Right ventricle myocardium inferior (tissue), 1 donor: Measurements from ENCODE around the gene RTCB. TPM values are rescaled to one million over a fixed set of nuclear protein-coding genes. Genes with fewer than 3 reads are reported as not detected.
"Not testable (repeated sequence)": the region's sequence is repeated elsewhere in the genome, so short reads cannot be mapped to it uniquely, and the experiment has no call there.

Source experiments
- ATAC-seq: fragments of 200-7000 bp; cut with Tn5 transposase; one replicate; pipeline ENCODE4 v1.9.1; 2020; ENCODE audit warnings: mild to moderate bottlenecking, moderate library complexity
- DNase-seq: peaks from one replicate; pipeline ENCODE4 v3.0.0; 2021; ENCODE audit errors: missing footprints
- intact Hi-C: fragments of 100-400 bp; cut with DNase I; formaldehyde crosslinking; loops from one replicate; pipeline ENCODE4 v1.11.0; 2022
- total RNA-seq: library from RNA; stranded (reverse); fragmentation: NEBNext Ultra II Directional; extraction: Animal tissue kit (Norgen Biotek cat#: 25700); gene quantifications from one replicate; pipeline ENCODE4 v1.2.1, GENCODE V29; 2021
- donor health status: DM: no; HTN: yes; CAD: no; lungs with severe emphysema.

The RTCB gene
- total RNA-seq, 1 donor from 2014 or later: 37.6 TPM

- ATAC-seq (no peak), DNase-seq (no peak)
- intact Hi-C loops: no loop called here
Measured at GRCh38 chr22:32401486-32401885, 10.6 kb downstream of the RTCB start.

- intact Hi-C loops: no loop called here
- no peak for DNase-seq
- no peak for ATAC-seq
Measured at GRCh38 chr22:32396746-32397145, 15.3 kb downstream of the RTCB start.

GRCh38 chr22:32396255-32396654 lies 15.8 kb downstream of the RTCB start:
- DNase-seq (no peak), ATAC-seq (no peak)
- intact Hi-C loops: no loop called here

GRCh38 chr22:32395107-32395506 lies 16.9 kb downstream of the RTCB start:
- no peak for DNase-seq
- intact Hi-C loops: no loop called here
- ATAC-seq: no peak

GRCh38 chr22:32389685-32390084 lies 22.4 kb downstream of the RTCB start:
- DNase-seq: no peak
- intact Hi-C loops: no loop called here
- no peak for ATAC-seq

GRCh38 chr22:32385681-32386080 lies 26.4 kb downstream of the RTCB start:
- ATAC-seq (no peak), DNase-seq (no peak)
- intact Hi-C loops: no loop called here

- intact Hi-C loops: no loop called here
- DNase-seq: no peak
- ATAC-seq: no peak
Measured at GRCh38 chr22:32380991-32381390, 31.1 kb downstream of the RTCB start.

GRCh38 chr22:32378707-32379272 lies 33.3 kb downstream of the RTCB start:
- DNase-seq (no peak), ATAC-seq (no peak)
- intact Hi-C loops: no loop called here

- intact Hi-C loops: no loop called here
- ATAC-seq (no peak), DNase-seq (no peak)
Measured at GRCh38 chr22:32376681-32377080, 35.4 kb downstream of the RTCB start.

GRCh38 chr22:32375678-32376450 lies 36.2 kb downstream of the RTCB start:
- intact Hi-C loops: no loop called here
- DNase-seq: no peak
- ATAC-seq: no peak

GRCh38 chr22:32364210-32364609 lies 47.8 kb downstream of the RTCB start:
- ATAC-seq (no peak), DNase-seq (no peak)
- intact Hi-C loops: no loop called here

- no peak for DNase-seq
- intact Hi-C loops: no loop called here
- no peak for ATAC-seq
Measured at GRCh38 chr22:32361257-32361656, 50.8 kb downstream of the RTCB start.

GRCh38 chr22:32360096-32360495 lies 52.0 kb downstream of the RTCB start:
- intact Hi-C loops, ATAC-seq, DNase-seq: not testable (repeated sequence)

GRCh38 chr22:32357567-32357966 lies 54.5 kb downstream of the RTCB start, which contains the start of gene RFPL3:
Gene RFPL3 (plus strand): TSS chr22:32357867. CDS start chr22:32358072, 205 bp downstream.
- ATAC-seq, DNase-seq, intact Hi-C loops: not testable (repeated sequence)

- intact Hi-C loops: no loop called here
- no peak for DNase-seq
- ATAC-seq: no peak
Measured at GRCh38 chr22:32355760-32356159, 56.3 kb downstream of the RTCB start.

GRCh38 chr22:32354360-32355351 lies 57.4 kb downstream of the RTCB start:
- intact Hi-C loops: no loop called here
- DNase-seq: no peak
- ATAC-seq: no peak

- intact Hi-C loops: no loop called here
- no peak for ATAC-seq
- no peak for DNase-seq
Measured at GRCh38 chr22:32353840-32354239, 58.2 kb downstream of the RTCB start.

GRCh38 chr22:32353292-32353691 lies 58.8 kb downstream of the RTCB start:
- intact Hi-C loops: no loop called here
- no peak for ATAC-seq

GRCh38 chr22:32352681-32353080 lies 59.4 kb downstream of the RTCB start:
- ATAC-seq (no peak), DNase-seq (no peak)
- intact Hi-C loops: no loop called here

More at GRCh38 chr22:32353292-32353691, 58.8 kb downstream of the RTCB start:
- no peak for DNase-seq
